Adipose tissue (tissue), 3 donors: ENCODE data around the gene CNOT6. TPM values are rescaled to one million over a fixed set of nuclear protein-coding genes. Genes with fewer than 3 reads are reported as not detected.
"Not testable (repeated sequence)": the region's sequence is repeated elsewhere in the genome, so short reads cannot be mapped to it uniquely, and the experiment has no call there.

Experiments used
- H3K27ac ChIP-seq: one replicate; pipeline ENCODE4 v1.5.1; 2013; ENCODE audit warnings: low read depth, low read length
- WGBS, 3 donors: extraction: QIAGEN DNeasy Blood & Tissue Kit; methylation state at CpG; one replicate each; pipeline ENCODE4 v1.1.7; 2013; 5-methylcytosine and 5-hydroxymethylcytosine counted together
- polyA plus RNA-seq, 3 donors: library from polyadenylated mRNA; stranded (reverse); fragments of 200-250 nt; gene quantifications; one replicate each; pipeline ENCODE4 v1.2.3, GENCODE V29; 2013
- donor health status: healthy with polysubstance abuse.
- donor health status: Bipolar disorder and iron deficiency.
- donor health status: healthy.

The CNOT6 gene
- polyA plus RNA-seq, result 1 to 10 TPM; 3.2 to 9.0 (median 4.9) TPM

DNA sequence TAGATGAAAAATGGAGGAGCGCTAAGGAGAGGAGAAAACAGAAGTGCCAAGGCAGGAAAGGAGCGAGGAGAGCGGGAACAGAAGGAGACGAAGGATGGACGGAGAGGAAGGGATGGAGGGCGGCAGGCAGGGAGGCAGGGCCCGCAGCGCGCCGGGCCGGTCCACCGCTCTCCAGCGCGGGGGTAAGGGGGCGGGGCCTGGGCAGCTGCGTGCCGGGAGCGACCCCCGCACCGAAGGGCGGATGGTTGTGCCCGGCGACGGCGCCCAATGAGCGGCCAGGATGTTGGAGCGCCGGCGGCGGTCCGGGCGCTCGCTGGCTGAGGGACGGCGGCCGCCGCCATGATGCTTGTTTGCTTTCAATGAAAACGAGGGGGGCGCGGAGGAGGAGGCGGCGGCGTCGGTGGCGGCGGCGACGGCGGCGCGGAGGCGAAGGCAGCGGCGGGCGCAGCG lies at the start of gene CNOT6:
Gene CNOT6 (plus strand): TSS at position 320 of the 450 bp plus-strand sequence. CDS start 34,898 bp downstream, outside the sequence.
- WGBS, 3 donors, result 0 to 1% (median 0%) methylated on average over 37 to 56 of the region's 56 CpGs
- no peak within 1 kb of the TSS for H3K27ac ChIP-seq

DNA sequence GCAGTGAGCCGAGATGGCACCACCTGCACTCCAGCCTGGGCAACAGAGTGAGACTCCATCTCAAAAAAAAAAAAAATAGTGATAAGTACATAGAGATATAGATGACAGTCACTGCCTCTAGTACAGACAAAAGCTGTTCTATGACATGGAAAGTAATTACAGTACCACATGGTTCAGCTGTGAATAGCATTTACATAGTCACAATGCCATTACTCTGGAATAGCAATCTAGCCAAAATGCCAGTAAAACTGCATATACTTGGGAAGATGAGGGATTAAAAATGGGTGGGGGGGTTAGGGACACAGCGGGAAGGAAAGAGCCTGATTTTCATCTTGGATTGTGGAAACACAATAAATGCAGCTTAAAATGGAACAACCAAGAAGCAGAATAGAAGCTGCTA lies 39.4 kb upstream of the CNOT6 start:
- H3K27ac ChIP-seq, result no peak overlapping the region
- 81 to 83% (median 81%) methylated on average over 2 of the region's 2 CpGs for WGBS, 3 donors

DNA sequence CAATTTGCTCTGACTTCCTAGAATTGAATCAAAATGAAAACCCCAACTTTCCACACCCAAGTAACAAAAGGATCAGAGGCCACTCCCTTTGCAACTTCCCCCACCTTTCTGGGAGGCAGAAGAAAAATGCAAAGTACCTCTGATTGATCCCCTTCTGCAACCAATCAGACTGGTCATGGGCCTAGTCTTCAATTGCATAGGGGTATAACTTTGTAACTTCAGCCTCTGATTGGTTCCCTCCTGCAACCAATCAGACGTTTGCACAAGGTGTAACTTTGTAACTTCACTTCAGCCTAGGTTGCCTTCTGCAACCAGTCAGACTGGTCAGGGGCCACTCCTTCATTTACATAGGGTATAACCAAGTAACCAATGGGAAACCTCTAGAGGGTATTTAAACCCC lies 38.3 kb upstream of the CNOT6 start:
- H3K27ac ChIP-seq, result no peak overlapping the region
- 57 to 83% (median 71%) methylated on average over 1 of the region's 1 CpG for WGBS, 3 donors

DNA sequence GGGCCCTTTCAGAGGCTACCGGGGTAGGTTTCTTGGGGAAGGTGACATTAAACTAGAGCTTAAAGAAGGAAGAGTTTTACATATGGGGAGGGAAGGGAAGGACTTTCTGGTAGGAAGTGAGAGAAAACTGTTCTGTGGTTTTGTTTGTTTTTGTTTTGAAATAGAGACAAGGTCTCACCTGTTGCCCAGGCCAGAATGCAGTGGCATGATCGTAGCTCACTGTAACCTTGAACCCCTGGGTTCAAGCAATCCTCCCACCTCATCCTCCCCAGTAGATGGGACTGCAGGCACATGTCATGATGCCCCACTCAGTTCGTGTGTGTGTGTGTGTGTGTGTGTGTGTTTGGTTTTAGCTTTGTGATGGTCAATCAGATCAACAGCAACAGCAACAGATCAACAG lies 37.4 kb upstream of the CNOT6 start:
- 54 to 60% (median 57%) methylated on average over 3 of the region's 3 CpGs for WGBS, 3 donors
- H3K27ac ChIP-seq, result no peak overlapping the region

DNA sequence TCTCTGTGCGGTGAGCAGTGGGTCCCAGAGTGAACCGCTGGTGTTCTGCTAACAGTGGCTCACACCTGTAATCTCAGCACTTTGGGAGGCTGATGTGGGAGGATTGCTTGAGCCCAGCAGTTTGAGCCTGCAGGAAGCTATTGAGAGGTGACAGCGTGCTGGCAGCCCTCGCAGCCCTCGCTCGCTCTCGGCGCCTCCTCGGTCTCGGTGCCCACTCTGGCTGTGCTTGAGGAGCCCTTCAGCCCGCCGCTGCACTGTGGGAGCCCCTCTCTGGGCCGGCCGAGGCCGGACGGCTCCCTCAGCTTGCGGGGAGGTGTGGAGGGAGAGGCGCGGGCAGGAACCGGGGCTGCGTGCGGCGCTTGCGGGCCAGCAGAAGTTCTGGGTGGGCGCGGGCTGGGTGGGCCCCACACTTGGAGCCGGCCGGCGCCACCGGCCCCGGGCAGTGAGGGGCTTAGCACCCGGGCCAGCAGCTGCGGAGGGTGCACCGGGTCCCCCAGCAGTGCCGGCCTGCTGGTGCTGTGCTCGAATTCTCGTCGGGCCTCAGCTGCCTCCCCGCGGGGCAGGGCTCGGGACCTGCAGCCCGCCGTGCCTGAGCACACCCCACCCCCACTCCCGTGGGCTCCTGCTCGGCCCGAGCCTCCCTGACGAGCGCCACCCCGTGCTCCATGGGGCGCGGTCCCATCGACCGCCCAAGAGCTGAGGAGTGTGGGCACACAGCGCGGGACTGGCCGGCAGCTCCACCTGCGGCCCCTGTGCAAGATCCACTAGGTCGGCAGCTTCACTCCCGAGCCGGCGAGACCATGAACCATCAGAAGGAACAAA lies 35.1 kb upstream of the CNOT6 start:
- H3K27ac ChIP-seq, result not testable (repeated sequence)
- 96% methylated on average over 52 to 61 of the region's 61 CpGs for WGBS, 3 donors

DNA sequence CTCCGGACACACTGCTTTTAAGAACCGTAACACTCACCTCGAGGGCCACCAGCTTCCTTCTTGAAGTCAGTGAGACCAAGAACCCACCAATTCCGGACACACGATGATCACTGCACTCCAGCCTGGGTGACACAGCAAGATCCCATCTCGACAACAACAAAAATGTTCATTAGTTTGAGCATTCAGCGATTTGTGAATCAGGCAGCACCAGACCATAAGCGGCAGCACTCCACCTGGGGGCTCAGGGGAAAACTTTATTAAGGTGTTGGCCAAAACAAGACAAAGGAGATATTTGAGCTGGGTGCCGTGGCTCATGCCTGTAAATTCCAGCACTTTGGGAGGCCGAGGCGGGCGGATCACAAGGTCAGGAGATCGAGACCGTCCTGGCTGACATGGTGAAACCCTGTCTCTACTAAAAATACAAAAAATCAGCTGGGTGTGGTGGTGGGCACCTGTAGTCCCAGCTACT lies 34.5 kb upstream of the CNOT6 start:
- 92 to 97% (median 96%) methylated on average over 14 of the region's 14 CpGs for WGBS, 3 donors
- not testable (repeated sequence) for H3K27ac ChIP-seq

DNA sequence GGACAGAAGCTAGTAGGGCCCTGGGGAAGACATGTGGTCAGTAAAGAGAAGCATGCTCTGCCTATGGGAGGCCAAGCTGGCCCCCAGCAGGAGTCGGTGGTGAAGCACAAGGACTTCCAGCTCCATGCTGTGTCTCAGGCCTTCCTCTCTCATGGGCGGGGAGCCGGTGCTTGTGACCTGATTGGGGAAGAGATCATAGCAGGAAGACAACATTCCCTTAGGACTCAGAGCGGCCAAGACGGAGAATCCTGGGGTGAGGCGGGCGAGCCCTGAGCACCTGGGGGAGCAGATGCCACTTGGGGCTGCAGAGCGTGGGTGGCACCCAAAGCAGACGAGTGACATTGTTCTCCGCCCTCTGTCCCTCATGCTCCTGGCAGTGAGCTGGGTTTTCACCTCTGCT lies 33.3 kb upstream of the CNOT6 start:
- WGBS, 3 donors, result 91 to 95% (median 92%) methylated on average over 10 of the region's 10 CpGs
- no peak overlapping the region for H3K27ac ChIP-seq

DNA sequence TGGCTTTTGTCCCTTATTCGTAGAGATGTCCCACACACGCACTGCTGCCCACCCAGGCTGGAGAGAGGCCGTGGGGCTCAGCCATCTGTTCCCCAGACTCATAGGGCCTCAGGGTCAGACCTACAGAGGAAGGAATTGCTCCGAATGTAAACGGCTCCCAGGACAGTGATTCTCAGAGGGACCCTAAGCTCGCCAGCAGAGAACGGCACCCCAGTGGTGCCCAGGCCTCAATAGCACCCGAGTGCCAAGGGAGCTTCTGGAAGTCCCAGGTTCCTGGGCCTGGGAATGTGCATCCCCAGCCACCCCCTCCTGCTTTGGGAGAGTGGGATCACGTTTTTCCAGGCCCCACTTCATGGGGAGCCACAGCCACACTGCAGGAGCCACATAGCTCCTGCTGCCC lies 32.9 kb upstream of the CNOT6 start:
- WGBS, 3 donors, result 70 to 78% (median 76%) methylated on average over 9 of the region's 9 CpGs

DNA sequence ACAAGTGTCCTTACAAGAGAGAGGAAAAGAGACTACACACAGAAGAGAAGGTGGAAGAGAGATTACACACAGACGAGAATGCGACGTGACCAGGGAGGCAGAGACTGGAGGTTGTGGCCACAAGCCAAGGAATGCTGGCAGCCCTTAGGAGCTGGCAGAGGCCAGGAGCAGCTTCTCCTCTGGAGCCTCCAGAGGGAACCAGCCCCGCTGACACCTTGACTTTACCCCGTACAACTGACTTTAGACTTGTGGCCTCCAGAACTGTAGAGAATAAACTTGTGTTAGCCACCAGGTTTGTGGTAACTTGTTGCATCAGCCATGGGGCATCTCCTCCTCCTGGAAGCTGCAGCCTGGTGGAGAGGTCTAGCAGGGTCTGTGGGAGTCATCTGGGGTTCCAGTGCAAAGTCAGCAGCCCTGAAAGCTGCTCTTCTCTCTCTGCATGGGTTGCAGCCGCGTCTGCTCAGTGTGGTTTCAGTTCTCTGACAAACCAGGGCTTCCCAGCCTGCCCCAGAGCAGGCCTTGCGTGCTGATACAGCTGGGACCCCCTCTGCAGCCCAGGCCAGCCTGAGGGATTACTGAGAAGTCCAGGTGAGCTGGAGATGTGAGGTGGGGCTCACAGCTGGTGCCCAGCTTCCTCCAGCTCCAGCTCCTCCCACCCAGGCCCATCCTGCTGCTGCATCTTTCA lies 30.8 kb upstream of the CNOT6 start:
- 66 to 77% (median 67%) methylated on average over 8 of the region's 8 CpGs for WGBS, 3 donors

More for the DNA sequence above, 32.9 kb upstream of the CNOT6 start:
- no peak overlapping the region for H3K27ac ChIP-seq

DNA sequence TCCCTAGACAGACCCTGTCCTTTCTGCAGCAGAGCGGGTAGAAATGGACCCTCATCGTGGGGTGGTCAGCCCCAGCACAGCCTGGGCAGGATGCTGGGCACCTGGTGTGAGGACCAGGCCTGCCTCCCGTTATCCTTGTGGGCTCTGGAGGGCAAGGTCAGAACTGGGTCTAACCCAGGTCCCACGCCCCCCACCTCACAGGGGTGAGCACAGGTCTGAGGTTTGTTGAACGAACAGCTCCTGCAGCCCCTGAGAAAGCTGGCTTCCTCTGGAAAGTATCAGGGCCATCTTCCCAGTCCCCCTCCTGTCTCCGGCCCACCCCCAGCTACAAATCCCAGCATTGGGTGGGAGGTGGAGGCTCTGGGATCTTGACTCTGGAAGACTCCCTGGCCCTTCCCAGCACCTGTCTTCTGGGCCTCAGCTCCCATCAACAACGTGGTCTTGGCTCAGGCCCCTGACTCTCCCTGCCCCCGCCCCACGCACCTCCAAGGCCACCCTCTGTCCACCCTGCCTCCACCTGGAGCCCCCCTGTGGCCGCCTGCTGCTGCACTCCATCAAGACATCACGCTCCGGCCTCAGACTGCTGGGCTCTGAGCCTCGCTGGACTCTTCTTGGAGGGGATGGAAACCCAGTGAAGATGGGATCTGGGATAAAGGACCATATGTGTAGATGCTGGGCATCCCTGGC lies 30.1 kb upstream of the CNOT6 start:
- 69 to 80% (median 71%) methylated on average over 13 of the region's 13 CpGs for WGBS, 3 donors
- H3K27ac ChIP-seq, result no peak overlapping the region

More for the DNA sequence above, 30.8 kb upstream of the CNOT6 start:
- H3K27ac ChIP-seq, result no peak overlapping the region

DNA sequence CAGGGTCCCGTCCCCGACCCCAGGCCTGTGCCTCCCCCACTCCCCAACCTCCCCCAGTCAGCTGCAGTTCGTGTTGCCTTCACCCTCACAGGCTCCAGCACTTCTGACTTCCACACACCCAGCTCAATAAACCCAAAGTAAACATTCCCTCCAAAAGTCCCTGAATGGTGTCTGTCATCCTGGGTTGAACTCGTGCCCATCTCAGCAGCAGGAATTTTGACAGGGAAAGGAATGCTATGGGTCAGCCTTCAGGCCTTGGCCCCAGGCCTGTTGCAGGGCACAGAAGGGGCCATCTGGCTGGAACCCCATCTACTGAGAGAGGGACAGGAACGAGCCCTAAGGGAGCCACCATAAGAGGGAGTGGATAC lies 29.6 kb upstream of the CNOT6 start:
- 51 to 75% (median 70%) methylated on average over 5 of the region's 5 CpGs for WGBS, 3 donors
- H3K27ac ChIP-seq, result no peak overlapping the region

DNA sequence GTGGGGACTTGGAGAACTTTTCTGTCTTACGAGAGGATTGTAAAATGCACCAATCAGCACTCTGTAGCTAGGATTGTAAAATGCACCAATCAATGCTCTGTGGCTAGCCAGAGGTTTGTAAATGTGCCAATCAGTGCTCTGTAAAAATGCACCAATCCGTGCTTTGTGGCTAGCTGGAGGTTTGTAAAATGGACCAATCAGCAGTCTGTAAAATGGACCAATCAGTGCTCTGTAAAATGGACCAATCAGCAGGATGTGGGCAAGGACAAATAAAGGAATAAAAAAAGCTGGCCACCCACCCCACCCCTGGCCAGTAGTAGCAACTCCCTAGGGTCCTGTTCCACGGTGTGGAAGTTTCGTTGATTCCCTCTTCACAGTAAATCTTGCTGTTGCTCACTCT lies 29.1 kb upstream of the CNOT6 start:
- H3K27ac ChIP-seq, result not testable (repeated sequence)
- WGBS, 3 donors, result 93 to 100% (median 94%) methylated on average over 4 of the region's 4 CpGs

DNA sequence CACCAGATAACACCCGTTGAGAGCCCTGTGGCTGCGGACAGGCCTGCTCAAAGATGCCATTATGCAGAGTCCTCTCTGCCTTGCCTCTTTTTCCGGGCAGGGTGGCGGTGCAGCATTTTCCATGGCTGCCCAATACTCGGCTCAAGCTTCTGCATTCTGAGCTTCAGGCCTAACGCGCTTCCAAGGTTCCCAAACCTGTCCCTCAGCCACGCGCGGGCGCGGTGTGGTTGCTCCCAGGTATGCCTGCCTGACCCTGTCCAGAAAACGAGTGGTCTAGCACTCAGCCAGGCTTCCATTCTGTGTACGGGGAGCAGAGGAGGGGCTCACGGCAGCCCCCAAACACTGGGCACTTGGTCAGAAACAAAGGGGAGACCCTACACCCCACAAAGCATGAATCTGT lies 27.9 kb upstream of the CNOT6 start:
- no peak overlapping the region for H3K27ac ChIP-seq
- WGBS, 3 donors, result 89 to 93% (median 91%) methylated on average over 15 of the region's 15 CpGs

DNA sequence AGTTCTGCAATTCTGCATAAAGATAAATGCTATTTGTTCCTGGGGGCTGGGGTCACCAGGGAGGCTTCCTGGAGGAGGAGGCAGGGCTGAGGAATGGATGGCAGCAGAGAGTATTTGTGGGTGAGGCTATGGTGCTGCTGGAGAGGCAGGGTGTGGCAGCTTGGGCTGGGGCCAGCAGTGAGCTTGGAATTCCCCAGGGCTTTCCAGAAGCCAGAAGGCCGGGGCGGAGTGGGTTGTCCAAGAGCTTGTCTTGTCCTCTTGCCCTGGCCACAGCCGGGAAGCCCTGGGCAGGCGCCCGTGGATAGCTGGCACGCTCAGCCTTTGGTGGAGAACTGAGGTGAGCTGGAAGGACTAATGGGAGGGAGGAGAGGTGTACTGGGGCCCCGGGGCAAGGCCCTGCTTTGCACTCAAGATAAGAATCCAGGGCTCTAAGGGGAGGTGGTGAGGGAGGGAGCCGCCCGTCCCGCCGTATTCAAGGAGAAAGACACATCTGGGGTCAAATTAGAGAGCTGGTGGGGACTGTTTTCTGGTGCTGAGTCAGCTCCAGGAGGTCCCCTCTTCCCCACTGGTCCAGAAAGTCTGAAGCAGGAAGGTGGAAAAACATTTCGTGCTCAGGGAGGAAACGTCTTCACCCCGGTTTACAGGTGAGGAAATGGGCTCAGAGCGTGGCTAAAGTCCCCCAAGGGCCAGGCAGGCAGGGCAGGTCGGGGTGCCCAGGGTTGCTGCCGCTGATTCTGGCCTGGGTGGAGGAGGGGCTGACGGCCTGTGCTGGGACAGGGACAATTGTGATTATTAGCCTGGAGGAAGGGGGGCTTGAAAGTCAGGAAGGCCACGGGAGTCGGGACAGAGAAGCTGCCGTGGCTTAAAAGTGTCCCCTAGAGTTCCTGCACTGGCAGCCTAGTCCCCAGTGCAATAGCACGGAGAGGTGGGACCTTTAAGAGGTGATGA lies 26.9 kb upstream of the CNOT6 start:
- WGBS, 3 donors, result 47 to 64% (median 62%) methylated on average over 22 of the region's 22 CpGs
- H3K27ac ChIP-seq, result no peak overlapping the region

DNA sequence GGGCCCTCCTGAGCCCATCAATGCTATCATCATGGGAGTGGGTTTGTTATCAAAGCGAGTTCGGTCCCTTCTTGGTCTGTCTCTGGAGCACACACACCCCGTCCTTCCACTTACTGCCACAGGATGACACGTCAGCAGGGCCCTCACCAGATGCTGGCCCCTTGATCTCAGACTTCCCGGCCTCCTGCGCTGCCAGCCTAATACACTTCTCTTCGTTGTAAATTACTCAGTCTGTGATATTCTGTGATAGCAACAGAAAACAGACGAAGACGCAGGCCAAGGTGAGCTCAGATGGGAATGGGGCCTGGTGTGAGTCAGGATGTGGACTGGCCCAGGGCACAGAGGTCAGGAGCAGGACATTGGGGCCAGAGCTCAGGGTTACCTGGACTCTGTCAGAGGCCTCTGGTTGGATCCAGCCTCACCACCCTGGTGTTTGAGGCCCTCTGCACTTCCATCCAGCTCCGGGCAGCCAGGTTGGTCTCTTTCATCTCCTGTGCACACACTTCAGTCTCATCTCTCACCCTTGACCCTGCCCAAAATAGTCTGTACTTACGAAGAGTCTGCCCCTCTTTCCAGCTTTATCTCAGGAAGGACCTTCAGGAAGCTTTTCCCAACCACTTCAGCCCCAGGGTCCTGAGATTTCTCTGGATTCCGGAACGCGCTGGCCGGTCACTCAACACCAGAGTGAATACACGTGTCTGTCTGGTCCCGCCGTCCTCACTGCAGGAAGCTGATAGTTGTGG lies 26.0 kb upstream of the CNOT6 start:
- WGBS, 3 donors, result 83 to 86% (median 85%) methylated on average over 18 of the region's 18 CpGs

DNA sequence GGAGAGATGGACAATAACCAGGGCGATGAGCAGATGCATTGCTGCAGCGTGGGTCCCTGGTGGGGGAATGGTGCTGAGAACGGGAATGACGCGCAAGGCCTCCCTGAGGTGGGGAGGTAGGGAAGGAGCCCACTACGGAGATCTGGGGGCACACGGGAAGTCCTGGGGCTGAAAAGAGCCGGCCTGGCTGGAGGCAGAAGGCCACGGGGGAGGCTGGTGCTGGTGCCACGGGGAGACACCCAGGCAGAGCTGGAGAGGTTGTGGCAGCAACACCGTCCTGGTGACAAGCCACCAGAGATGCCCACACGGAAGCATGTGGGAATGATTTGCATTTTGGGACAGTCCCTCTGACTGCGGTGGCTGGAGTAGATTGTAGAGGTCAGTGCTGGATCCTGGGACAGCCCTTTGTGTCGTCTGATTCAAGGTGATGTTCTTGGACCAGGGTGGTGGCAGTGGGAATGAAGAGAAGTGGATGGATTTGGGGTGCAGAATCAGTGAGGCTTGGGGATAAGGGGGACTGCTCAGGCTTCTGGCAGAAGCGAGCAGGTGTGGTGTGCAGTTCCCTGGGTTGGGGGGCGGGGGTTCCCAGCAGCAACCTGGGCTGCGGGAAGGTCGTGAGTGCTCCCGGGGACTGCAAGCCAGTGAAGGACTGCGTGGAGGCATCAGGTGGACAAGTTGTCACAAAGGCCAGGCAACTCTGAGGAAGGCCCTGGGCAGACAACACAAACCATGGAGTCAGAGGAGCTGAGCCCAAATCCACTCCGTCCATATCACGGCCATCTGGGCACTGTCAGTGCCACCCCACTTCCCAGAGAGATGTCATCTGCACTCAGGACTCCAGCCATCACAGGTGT lies 25.2 kb upstream of the CNOT6 start:
- H3K27ac ChIP-seq, result no peak overlapping the region
- 72 to 85% (median 85%) methylated on average over 22 of the region's 22 CpGs for WGBS, 3 donors

More for the DNA sequence above, 26.0 kb upstream of the CNOT6 start:
- no peak overlapping the region for H3K27ac ChIP-seq

DNA sequence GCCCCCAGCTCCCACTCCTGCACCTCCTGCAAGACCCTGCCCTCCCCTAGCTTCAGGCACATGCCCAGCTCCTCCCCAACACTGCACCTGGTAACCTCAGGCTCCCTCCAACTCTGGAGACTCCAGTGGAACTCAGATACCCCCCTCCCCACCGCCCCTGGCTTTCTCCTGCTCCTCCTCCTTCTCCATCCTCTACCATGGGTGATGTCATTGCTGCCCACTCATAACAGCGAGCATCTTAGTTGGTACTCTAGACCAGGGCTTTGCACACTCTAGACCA lies 24.7 kb upstream of the CNOT6 start:
- 72 to 83% (median 82%) methylated on average over 2 of the region's 2 CpGs for WGBS, 3 donors
- H3K27ac ChIP-seq, result no peak overlapping the region
